Measurements from ENCODE around the gene SCYL2. TPM values are rescaled to one million over a fixed set of nuclear protein-coding genes. Genes with fewer than 3 reads are reported as not detected.
"Not testable (repeated sequence)": the region's sequence is repeated elsewhere in the genome, so short reads cannot be mapped to it uniquely, and the experiment has no call there.

The SCYL2 gene
- total and polyA plus RNA-seq, 12 donors, result 12.1 to 54.6 (median 41.7) TPM

DNA sequence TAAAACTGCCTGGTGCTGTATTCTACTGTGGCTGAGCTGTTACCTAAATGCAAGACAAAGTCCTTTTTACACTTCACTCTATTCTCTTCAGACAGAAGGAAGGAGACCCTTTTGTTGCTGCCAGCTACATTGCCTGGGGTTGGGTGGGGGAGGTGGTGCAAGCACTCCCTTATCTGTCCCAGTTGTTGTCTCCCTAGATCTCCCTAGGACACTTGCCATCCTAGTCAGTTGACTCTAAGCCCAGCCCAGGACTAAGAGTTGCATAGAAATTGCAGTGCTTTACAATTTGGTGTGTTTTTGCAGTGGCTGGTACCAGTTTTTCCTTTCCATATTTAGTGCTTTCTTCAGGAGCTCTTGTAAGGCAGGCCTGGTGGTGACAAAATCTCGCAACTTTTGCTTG, 35.1 kb downstream of the SCYL2 start:
- TF ChIP-seq CTCF (IDR thresholded peaks at IDR 0.05) (no peak), POLR2A (IDR thresholded peaks at IDR 0.05) (no peak)
- no peak overlapping the region for H3K27ac ChIP-seq
- 94 to 98% (median 95%) methylated on average over 1 of the region's 1 CpG for WGBS, 4 donors
- H3K4me1 ChIP-seq (replicated peaks in 1 of 2), result no peaks in the 10 kb centered on the region
- no peaks in the 10 kb centered on the region for H3K27me3 ChIP-seq
- no peaks in the 10 kb centered on the region for H3K9me3 ChIP-seq (replicated peaks in 1 of 3)
- intact Hi-C loops (cut with DNase I), result no loop called here
- DNase-seq, result no peak
- no peak overlapping the region for H3K4me3 ChIP-seq
- H3K36me3 ChIP-seq (replicated peaks in 1 of 2), result peaks cover 0 to 11% of the 10 kb centered on the region in 2 donors

DNA sequence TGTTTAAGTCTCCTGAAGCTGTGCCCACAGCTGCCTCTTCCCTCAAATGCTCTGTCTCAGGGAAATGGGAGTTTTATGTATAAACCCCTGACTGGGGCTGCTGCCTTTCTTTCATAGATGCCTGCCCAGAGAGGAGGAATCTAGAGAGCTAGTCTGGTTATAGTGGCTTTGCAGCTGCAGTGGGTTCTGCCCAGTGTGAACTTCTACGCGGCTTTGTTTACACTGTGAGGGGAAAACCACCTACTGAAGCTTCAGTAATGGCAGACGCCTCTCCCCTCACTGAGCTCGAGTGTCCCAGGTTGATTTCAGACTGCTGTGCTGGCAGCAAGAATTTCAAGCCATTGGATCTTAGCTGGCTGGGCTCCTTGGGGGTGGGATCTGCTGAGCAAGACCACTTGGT, 36.9 kb downstream of the SCYL2 start:
- H3K9me3 ChIP-seq (replicated peaks in 1 of 3), result no peaks in the 10 kb centered on the region
- no peaks in the 10 kb centered on the region for H3K27me3 ChIP-seq
- peaks cover 0 to 7% of the 10 kb centered on the region in 2 donors for H3K36me3 ChIP-seq (replicated peaks in 1 of 2)
- H3K27ac ChIP-seq, result no peak overlapping the region
- H3K4me1 ChIP-seq (replicated peaks in 1 of 2), result no peaks in the 10 kb centered on the region
- intact Hi-C loops (cut with DNase I), result no loop called here
- DNase-seq, result no peak
- no peak overlapping the region for H3K4me3 ChIP-seq
- 90 to 100% (median 94%) methylated on average over 2 to 4 of the region's 4 CpGs for WGBS, 4 donors
- TF ChIP-seq CTCF (IDR thresholded peaks at IDR 0.05) (no peak), POLR2A (IDR thresholded peaks at IDR 0.05) (no peak)

- H3K4me1 ChIP-seq (replicated peaks in 1 of 2); H3K27me3 ChIP-seq; intact Hi-C loops (cut with DNase I); DNase-seq; H3K27ac ChIP-seq; H3K36me3 ChIP-seq (replicated peaks in 1 of 2); H3K9me3 ChIP-seq (replicated peaks in 1 of 3); H3K4me3 ChIP-seq: not testable (repeated sequence)
- 94 to 99% (median 97%) methylated on average over 1 to 7 of the region's 7 CpGs for WGBS, 4 donors
These were observed 37.4 kb downstream of the SCYL2 start for GRCh38 chr12:100304334-100304733.

DNA sequence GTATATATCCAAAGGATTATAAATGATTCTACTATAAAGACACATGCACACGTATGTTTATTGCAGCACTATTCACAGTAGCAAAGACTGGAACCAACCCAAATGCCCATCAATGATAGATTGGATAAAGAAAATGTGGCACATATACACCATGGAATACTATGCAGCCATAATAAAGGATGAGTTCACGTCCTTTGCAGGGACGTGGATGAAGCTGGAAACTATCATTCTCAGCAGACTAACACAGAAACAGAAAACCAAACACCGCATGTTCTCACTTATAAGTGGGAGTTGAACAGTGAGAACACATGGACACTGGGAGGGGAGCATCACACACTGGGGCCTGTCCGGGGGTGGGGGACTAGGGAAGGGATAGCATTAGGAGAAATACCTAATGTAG, 41.2 kb downstream of the SCYL2 start:
- intact Hi-C loops (cut with DNase I); H3K4me1 ChIP-seq (replicated peaks in 1 of 2); H3K27me3 ChIP-seq; H3K9me3 ChIP-seq (replicated peaks in 1 of 3); DNase-seq; H3K27ac ChIP-seq; H3K4me3 ChIP-seq: not testable (repeated sequence)
- WGBS, 4 donors, result 95 to 98% (median 97%) methylated on average over 5 of the region's 5 CpGs
- peaks cover 0 to 12% of the 10 kb centered on the region in 2 donors for H3K36me3 ChIP-seq (replicated peaks in 1 of 2)

DNA sequence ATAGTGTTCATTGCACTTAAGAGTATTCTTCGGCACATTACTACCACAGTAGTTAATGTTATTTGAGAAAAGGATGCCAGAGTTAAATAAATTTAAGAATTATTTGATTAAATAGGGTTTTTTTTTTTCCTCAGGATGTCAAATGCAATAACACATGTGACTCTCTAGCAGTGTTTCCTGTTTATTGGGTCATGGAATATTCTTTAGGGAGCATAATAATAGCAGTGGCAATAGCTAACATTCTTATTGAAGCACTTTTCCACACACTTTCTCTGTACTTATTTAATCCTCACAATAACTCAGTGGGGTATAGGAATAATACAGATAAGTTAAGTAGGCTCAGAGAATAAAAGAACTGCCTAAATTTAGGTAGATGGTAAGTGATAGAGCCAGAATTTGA, 44.3 kb downstream of the SCYL2 start:
- Histone ChIP-seq H3K27me3 (no peaks in the 10 kb centered on the region), H3K4me3 (no peak overlapping the region), H3K36me3 (replicated peaks in 1 of 2) (peaks cover 0 to 22% of the 10 kb centered on the region in 2 donors), H3K9me3 (replicated peaks in 1 of 3) (no peaks in the 10 kb centered on the region), H3K27ac (no peak overlapping the region), H3K4me1 (replicated peaks in 1 of 2) (no peaks in the 10 kb centered on the region)
- no peak for TF ChIP-seq CTCF (IDR thresholded peaks at IDR 0.05)
- no peak for TF ChIP-seq POLR2A (IDR thresholded peaks at IDR 0.05)
- 71 to 94% (median 89%) methylated on average over 1 of the region's 1 CpG for WGBS, 4 donors
- intact Hi-C loops (cut with DNase I), result no loop called here
- no peak for DNase-seq

All from adrenal gland (tissue), 12 donors.